COLO668 (cell line): ENCODE data around the gene ACAA2.

Source experiments
- DNase-seq: peaks from one replicate; lab custom pipeline; 2025; ENCODE audit not compliant: unreplicated experiment; lab: John Stamatoyannopoulos, UW

The ACAA2 gene

GRCh38 chr18:49768051-49768391 lies 45.3 kb downstream of the ACAA2 start:
- DNase-seq: peak; percentile 50

DNA sequence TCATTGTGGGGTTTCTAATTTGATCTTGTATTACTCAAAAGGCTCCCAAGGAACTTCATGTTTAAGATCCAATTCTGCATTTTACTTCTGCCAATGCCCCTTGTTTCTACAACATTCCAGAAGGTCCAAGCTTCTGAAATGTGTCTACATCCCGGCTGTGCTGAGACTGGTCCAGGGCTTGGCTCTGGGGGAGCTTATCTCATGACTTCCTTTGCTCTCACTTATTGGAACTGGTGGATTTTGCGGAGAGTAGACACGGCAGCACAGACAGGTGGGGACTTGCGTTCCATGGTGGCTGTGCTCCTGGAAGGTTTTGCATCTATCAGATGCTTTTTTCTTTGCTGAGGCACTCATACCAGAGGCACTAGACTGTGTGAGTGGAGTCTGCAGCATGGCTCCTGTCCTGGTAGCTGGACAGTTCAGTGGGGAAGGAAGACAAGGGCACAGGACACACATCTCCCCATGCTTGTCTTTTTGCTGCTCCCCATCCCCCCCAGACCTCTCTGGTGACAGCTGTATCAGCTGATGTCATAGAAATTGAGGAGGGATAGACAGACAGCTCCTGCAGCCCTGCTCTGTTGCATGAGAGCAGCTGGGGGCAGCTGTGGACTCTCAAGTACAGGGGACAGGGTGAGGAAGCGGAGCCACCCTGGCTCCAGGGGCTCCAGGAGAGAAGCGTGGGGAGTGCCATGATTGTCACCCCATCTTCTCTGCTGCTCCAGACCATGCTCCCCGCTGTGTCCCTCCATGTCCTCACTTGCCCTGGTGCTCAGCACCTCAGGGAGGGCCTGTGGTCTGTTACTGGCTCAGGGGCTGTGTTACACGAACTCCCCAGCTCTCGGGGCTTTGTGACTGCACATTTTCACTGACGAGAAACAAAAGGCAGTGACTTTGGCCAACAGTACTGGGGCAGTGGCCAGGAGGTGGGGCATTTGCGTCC lies 46.0 kb downstream of the ACAA2 start:
- no peak for DNase-seq

DNA sequence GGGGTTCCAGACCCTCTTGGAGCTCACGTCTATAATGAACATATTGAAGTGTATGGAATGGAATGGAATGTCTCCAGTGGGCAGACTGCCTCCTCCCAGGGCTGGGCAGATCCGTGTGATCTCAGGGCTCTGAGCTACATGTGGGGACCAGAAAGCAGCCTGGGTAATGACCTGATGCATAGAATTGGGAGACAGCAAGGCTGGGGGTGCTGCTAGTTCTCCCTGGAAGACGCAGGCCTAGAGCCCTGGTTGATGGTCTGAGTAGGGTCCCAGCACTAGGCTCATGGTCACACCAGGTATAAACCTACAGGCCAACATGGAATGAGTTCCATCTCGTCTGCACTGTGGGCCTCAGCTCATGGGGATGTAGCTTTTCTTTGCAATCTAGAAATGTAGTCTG lies 46.7 kb downstream of the ACAA2 start:
- no peak for DNase-seq

DNA sequence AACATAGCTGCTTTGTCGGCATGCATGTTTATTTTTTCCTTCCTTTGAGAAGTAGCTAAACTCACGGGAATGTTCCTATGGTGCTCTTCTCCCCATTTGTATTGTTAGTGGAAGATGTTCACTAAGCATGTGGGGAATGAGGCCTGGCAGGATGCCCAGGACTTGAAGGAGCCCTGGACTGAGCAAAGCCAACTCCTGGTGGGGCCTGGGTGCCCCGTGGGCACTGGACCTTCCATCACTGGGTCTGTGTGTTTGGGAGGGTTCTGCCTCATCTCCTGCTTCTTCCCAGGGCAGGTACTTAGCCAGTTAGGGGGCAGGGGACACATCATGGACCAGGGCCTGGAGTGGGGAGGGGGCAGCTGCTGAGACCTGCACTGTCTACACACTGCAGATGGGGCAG lies 49.3 kb downstream of the ACAA2 start:
- DNase-seq: no peak

GRCh38 chr18:49763590-49763989 lies 49.7 kb downstream of the ACAA2 start:
- no peak for DNase-seq

DNA sequence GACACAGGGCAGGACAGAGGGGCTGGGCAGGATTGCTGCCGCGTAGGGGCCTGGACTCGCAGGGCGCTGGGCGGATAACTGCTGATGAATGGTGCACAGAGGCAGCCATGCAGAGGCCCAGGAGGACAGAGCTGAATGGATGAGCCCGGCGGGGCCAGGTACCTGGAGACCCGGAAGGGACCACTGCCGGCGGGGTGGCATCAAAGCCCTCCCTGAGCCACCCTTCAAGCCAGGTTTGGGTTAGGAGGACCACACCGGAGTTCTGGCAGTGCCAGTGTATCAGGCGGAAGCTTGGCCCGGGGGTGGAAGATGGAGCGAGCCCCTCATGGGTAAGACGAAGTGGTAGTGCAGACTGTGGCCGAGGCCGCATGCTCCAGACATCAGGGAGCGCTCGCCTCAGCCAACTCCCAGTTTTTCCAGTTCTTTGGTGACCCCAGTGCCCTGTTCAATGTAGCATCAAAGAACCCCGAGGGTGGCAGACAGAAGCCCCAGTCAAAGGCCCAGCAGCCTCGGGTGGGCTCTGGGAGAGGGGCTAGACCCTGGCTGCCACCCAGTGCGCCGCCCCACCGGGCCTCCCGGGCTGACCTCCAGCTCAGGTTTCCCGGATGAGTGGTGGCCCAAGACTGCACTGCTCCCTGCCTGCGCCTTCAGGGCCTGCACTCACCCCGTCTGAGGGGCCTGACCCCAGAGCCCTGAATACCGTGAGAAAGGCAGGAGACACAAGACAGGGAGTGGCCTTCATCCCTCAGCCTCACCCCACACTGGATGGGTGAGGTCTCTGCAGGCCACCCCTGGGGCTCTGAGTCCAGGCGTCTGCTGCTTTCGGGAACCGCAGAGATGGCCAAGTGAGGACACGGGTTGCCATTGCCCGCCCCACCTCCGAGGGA lies 50.9 kb downstream of the ACAA2 start:
- no peak for DNase-seq

DNA sequence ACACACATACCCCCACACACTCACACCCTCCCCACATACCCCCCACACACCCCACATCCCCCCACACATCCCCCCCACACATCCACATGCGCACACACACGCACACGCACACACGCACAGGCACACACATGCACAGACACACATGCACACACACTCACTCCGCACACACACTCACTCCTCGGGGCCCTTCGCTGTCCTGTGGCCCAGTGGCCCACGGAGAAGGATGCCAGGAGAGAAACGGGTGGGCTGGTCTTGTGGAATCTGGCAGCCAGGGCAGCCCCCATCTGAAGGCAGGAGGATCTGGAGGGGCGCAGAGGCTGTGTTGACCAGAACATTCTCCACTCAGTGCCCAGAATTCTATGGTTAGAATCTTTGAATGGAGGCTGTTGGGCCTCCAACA lies 51.6 kb downstream of the ACAA2 start:
- no peak for DNase-seq

- DNase-seq: no peak
Observed at GRCh38 chr18:49758263-49758610, 55.1 kb downstream of the ACAA2 start.

DNA sequence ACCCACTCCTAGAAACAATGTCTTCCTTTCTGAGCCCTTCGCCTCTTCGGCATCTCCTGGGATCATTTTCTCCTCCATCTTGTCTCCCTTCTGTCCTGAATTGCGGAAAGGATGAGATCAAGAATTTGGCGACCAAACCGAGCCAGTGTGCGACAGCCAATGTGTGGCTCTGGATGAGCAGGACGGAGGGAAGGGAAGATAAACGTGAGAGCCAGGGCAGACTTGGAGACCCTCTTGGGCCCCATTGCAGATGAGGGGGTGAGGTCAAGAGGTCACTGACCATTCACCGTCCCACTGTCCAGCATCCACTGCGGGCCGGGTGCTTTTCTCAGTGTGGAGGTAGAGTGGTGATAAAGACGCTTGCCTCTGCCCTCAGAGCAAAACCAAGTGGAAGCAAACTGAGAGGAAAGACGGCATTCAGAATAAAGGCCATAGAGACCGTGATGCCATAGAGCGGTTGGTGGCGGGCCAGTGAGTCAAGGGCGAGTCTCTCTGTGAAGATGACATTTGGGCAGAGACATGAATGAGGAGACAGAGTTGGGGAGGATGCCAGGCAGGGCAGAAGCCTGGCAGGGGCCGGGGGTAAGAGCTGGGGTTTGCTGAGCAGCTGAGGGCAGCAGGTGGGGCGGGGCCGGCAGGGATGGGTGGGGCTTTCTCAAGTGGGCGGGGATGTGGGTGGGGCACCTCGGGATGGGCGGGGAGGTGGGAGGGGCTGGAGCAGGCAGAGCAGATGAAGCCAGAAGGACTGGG lies 55.6 kb downstream of the ACAA2 start:
- DNase-seq: no peak

DNA sequence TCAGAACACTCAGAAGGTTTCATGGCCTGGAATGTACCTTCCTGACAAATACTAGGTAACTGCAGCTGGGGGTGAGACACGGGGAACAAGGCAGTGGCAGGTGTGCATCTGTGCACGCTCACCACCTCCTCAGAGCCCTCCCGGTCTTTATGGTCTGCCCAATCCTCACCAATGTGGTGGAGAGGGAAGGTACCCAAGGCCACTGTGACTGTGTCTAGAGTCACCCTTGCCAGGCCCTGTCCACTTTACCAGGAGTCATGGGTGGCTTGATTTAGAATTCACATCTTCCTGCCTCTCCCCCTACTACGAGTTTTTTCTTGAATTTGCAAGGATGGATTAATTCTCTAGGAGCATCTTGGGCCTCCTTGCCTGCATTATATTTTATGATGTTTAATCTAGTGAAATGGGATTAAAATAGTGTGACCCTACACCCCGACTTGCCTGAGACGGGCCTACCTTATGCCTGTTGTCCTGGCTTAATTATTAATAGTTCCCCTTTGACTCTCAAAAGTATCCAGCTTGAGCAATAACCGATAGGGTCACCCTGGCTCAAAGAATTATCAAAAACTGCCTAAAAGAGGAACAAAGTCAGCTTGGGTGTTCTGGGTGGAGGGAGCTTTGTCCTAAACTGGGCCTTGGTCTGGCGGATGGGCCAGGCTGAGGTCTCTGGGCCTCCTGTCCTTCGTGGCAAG lies 56.5 kb downstream of the ACAA2 start:
- no peak for DNase-seq

GRCh38 chr18:49756135-49756534 lies 57.2 kb downstream of the ACAA2 start:
- no peak for DNase-seq

DNA sequence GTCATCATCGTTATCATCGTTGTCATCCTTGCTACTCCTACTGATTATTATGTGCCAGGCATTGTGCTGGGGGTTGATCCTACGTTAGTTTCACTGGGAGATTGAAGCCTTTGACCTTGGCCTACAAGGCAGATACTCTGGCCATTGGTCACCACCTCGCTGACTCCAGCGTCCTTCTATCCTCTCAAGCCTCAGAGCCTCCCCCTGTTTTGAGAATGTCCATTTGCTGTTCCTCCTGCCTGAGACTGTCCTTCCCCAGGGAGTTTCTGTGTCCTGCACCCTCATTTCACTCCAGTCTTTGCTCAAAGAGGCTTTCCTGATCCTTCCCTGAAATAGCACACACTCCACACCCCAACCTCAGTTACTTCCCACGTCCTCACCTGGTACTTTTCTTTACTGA lies 57.8 kb downstream of the ACAA2 start:
- DNase-seq: no peak

DNA sequence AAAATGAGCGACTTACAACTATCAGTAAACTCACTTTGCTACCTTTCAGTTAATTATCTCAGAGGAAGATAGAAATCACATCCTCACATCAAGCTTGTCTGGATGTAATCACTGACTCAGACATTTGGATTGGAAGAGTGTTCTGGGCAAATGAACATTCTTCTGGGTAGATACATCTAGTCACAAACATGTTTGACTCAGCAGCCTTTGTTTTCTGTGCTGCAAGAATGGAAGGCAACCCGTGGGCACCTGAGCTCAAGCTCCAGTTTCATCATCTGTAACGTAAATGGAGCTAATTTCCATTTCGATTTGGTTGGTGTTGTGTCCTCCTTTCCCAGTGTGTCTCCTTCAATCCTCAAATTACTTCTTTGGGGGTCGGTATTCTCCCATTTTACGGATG lies 58.5 kb downstream of the ACAA2 start:
- no peak for DNase-seq

DNA sequence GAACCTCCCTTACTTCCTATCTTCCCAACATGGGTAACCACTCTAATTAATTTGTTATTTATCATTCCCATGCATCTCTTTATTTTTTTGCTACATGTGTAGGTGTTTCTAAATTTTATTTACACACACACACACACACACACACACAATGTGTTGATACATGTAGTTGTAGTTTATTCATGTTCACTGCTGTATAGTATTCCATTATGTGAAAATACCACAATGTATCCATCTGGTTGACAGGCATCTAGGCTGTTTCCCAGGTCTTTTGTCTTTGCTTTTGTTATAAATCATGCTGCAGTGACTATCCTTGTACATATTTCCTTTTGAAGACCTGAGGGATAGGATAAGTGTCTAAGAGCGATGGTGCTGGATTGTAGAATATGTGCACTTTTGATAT lies 59.7 kb downstream of the ACAA2 start:
- DNase-seq: no peak

DNA sequence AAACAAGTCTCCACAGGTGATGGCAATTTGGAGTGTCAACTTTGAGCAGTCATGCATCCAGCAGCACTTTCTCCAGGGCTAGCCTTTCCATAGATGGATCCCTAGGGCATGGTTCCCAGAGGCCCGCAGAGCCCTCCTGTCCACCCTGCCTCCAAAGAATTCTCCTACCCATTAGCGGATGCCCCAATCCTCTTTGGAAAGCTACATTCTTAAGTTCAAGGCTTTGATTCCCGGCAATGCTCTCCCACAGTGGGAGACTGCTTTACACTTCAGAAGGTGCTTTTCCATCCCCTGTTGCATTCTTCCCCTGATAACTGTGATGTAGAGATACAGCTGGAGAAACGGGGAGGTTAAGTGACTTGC lies 61.3 kb downstream of the ACAA2 start:
- no peak for DNase-seq

- no peak for DNase-seq
Observed at GRCh38 chr18:49751427-49752094, 61.8 kb downstream of the ACAA2 start.

- no peak for DNase-seq
Observed at GRCh38 chr18:49749563-49749962, 63.8 kb downstream of the ACAA2 start.

DNA sequence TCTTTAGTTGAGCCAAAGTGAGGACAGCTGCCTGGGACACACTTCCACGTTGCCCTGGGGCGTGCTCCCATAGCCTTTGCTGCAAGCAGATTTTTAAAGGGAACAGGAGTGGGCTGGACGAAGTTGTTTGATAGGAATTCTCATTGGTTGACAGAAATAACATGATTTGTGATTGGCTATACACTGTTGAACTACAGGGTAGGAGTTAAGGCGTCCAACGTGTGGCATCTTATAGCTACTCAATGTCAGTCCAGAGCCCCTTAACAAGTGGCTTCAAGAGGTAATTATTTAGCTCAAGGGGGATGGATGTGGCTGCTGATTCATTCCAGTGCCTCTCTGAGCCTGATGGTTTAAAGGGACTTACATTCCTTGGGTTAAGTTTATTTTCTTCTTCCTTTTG lies 65.5 kb downstream of the ACAA2 start:
- DNase-seq: no peak

DNA sequence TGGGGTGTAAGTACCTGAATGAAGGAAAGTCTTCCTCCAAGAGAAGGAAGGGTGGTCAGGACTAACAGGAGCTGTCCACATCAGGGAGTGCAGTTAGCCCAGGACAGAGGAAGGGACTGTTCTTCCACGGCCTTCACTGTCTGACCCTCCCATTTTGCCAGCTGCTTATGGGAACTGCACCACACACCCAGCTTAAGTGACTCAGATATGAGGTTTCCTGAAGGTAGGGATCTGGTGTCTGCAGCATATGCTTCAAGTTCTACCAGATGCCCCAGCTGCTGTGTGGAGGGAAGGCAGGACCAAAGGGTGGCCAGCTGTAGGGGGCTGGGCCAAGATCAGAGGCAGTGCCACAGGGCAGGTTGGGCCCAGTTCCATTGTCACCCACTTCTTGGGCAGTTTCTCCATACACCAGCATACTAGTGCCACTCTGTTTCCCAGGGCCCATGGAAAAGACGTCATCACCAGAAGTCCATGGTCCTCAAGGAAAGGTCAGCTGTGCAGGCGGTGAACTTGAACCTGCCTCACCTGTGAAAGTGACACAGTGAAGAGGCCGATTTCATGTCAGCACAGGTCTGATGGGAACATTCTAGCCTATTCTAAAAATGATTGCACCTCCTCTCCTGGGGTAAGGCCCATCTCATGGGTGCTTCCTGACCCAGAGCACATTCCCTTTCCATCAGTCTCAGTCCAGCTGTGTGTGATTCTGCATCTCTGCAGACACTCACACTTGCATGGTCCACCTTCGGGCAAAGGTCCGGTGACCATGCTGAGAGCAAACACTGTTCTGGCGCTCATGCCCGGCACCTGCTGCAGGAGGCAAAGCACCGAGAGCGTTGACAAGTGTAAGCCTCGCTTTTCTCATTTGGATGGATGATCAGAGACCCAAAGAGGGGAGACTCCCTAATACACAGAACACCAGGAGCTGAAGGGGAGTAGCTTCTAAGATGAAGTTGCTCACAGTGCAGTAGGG lies 68.0 kb downstream of the ACAA2 start:
- DNase-seq: no peak
